Kidney (tissue), 14 donors: Measurements from ENCODE around the gene SHPK. TPM values are rescaled to one million over a fixed set of nuclear protein-coding genes. Genes with fewer than 3 reads are reported as not detected.

ENCODE experiments used
- DNase-seq, 5 donors: peaks; one replicate each; pipeline ENCODE4 v3.0.0-alpha.2; 2013 to 2020
- FAIRE-seq: peaks from 2 replicates; lab custom pipeline; 2012; peaks lifted over from hg19 to GRCh38; lab: Jason Lieb, UNC
- H3K27ac ChIP-seq, 2 donors: one replicate each; pipeline ENCODE4 v1.7.0; 2013; ENCODE audit warnings: low read depth in 2 of 2, low read length in 2 of 2, inconsistent platforms in 1 of 2
- H3K27me3 ChIP-seq: one replicate; pipeline ENCODE4 v1.7.1; 2013; ENCODE audit warnings: low read length, inconsistent platforms; ENCODE audit not compliant: control insufficient read depth, insufficient read depth
- H3K36me3 ChIP-seq, 3 donors: one replicate each; pipeline versions ENCODE4 v1.7.0 to v1.7.1; 2013; ENCODE audit warnings: low read length in 3 of 3, control low read depth in 1 of 3, inconsistent platforms in 1 of 3; ENCODE audit not compliant: insufficient read depth in 3 of 3, control insufficient read depth in 2 of 3
- H3K4me1 ChIP-seq, 3 donors: one replicate each; pipeline versions ENCODE4 v1.7.0 to v1.7.1; 2013; ENCODE audit warnings: low read length in 3 of 3, inconsistent platforms in 1 of 3, low read depth in 1 of 3; ENCODE audit not compliant: control insufficient read depth in 2 of 3, insufficient read depth in 2 of 3
- H3K4me3 ChIP-seq, 3 donors: one replicate each; pipeline versions ENCODE4 v1.7.0 to v1.8.1; 2013; ENCODE audit warnings: low read length in 3 of 3, control low read depth in 1 of 3, inconsistent platforms in 1 of 3
- H3K9ac ChIP-seq, 3 donors: one replicate each; pipeline versions ENCODE4 v1.7.0 to v1.7.1; 2013; ENCODE audit warnings: low read length in 3 of 3, control low read depth in 1 of 3, inconsistent platforms in 1 of 3
- H3K9me3 ChIP-seq, 3 donors: one replicate each; pipeline versions ENCODE4 v1.7.0 to v1.7.1; 2013; ENCODE audit warnings: low read length in 3 of 3, control low read depth in 1 of 3, inconsistent platforms in 1 of 3; ENCODE audit not compliant: control insufficient read depth in 2 of 3, insufficient read depth in 1 of 3
- CTCF ChIP-seq: IDR thresholded peaks from 3 replicates; pipeline ENCODE4 v1.5.1; 2012; ENCODE audit warnings: mild to moderate bottlenecking, moderate library complexity, borderline replicate concordance; ENCODE audit not compliant: insufficient read depth; ENCODE audit errors: extremely low read depth
- intact Hi-C: fragments of 100-400 bp; cut with DNase I; formaldehyde crosslinking; loops from one replicate; pipeline ENCODE4 v1.11.1; 2022
- polyA plus RNA-seq: library from polyadenylated mRNA; stranded (reverse); fragments of 350-450 nt; fragmentation: Illumina TruSeq; extraction: RNeasy Lipid Tissue Mini Kit (QIAGEN cat#74804); gene quantifications from one replicate; pipeline ENCODE4 v1.2.3, GENCODE V29; 2014; ENCODE audit warnings: low read depth, low replicate concordance; ENCODE audit not compliant: insufficient read depth
- total RNA-seq: library from RNA; stranded (reverse); fragmentation: NEBNext Ultra II Directional; extraction: Animal tissue kit (Norgen Biotek cat#: 25700); gene quantifications from one replicate; pipeline ENCODE4 v1.2.1, GENCODE V29; 2021
- donor health status: control.
- donor health status: control.
- donor health status: control.
- donor health status: control.
- donor health status: control.
- donor health status: DM: yes; HTN: yes; CAD: no.
- donor health status: Normal renal cell carcinoma (clear cell type).

SHPK gene
- total and polyA plus RNA-seq, 2 donors from 2014 or later, result 9.2 to 17.5 TPM

DNA sequence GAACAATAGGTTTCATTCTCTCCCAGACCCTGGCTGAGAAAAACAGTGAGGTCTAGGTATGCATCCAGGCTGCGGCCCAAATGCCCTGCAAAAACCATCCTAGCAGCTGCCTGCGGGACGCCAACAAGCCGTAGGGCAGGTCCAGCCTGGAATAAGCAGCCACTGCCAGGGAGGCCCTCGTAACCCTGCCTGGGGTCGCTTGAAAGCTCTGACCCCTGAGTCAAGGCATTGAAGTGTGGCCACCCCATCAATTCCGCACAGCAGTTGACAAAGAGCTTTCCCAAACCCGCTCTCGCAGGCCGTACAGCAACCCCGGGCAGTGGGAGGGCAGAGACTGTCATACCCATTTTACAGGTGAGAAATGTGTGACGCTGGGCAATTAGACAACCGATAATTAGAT is 38.0 kb downstream of the SHPK start:
- Histone ChIP-seq H3K36me3 (peaks cover 0 to 2% (median 0%) of the 10 kb centered on the region in 3 donors), H3K9ac (no peak overlapping the region), H3K27me3 (no peaks in the 10 kb centered on the region), H3K4me1 (no peaks in the 10 kb centered on the region), H3K27ac (no peak overlapping the region), H3K4me3 (no peak overlapping the region), H3K9me3 (no peaks in the 10 kb centered on the region)
- no peak for TF ChIP-seq CTCF
- intact Hi-C loops, result no loop called here
- DNase-seq, result no peak
- FAIRE-seq, result no peak

DNA sequence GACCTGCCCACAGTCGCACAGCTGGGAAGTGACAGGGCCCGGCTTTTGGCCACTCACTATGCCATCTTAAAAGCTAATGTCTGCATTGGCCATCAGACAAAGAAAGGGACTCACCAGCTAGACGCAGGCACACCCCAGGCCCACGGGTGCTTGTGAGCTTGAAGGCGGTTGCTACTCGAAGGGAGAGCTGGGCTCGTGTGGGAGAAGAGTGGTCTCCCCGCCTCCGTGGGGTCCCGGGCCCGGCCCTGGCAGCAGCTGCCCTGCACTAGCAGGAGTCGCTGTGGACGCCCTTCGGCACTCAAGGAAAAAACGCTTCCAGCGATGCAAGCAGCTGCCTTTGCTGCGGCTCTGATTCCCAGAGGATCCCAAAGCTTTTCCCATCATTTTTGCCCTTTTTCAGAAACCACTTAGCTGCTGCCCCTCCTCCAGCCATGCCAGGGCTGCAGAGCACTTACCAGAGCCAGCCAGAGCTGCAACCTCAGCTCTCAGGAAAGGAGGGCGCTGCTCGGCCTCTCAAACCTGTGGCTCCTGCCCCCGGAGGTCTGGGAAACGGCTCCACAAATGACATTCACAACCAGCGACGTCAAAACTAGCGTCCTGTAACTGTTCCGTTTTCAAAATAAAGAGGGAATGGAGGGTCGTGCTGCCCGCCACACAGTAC is 39.1 kb downstream of the SHPK start:
- H3K4me3 ChIP-seq, result no peak overlapping the region
- H3K9me3 ChIP-seq, result no peaks in the 10 kb centered on the region
- H3K4me1 ChIP-seq, result no peaks in the 10 kb centered on the region
- no peak for DNase-seq
- no peak for TF ChIP-seq CTCF
- FAIRE-seq, result no peak
- H3K27ac ChIP-seq, result no peak overlapping the region
- intact Hi-C loops, result no loop called here
- H3K27me3 ChIP-seq, result no peaks in the 10 kb centered on the region
- peaks cover 0 to 2% (median 0%) of the 10 kb centered on the region in 3 donors for H3K36me3 ChIP-seq
- H3K9ac ChIP-seq, result no peak overlapping the region

DNA sequence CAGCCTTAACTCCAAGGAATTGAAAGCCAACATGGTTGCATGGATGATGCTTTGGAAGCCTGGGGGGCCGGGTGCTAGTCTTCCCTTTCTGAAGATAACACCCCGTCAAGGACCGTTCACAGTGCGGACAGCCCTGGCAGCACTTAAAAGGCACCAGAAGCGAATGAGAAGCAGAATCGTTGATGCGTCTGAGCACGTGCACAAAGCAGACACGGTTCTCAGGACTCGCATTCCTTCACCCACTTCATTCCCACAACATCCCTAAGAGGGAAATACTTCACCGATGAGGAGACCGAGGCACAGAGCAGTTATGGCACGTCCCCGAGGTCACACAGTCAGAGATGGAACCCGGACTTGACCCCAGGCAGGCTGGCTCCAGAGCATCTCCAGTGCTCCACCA is 41.1 kb downstream of the SHPK start:
- no peak for FAIRE-seq
- peak in 1 of 5 donors; percentile 18 for DNase-seq
- Histone ChIP-seq H3K9ac (no peak overlapping the region), H3K27ac (no peak overlapping the region), H3K27me3 (no peaks in the 10 kb centered on the region), H3K4me1 (no peaks in the 10 kb centered on the region), H3K4me3 (no peak overlapping the region), H3K36me3 (peaks cover 0 to 7% (median 6%) of the 10 kb centered on the region in 3 donors), H3K9me3 (no peaks in the 10 kb centered on the region)
- intact Hi-C loops, result no loop called here
- no peak for TF ChIP-seq CTCF
